VCaP (cell line): ENCODE measurements around the gene PRKCH.

Source experiments
- H3K27ac ChIP-seq: fragments of 450-650 bp; 2 replicates; pipeline ENCODE4 v1.5.1; 2017
- CTCF ChIP-seq: fragments of 450-650 bp; conservative IDR thresholded peaks from 2 replicates; pipeline ENCODE4 v1.5.1; 2017; ENCODE audit warnings: mild to moderate bottlenecking, moderate library complexity

Gene PRKCH

DNA sequence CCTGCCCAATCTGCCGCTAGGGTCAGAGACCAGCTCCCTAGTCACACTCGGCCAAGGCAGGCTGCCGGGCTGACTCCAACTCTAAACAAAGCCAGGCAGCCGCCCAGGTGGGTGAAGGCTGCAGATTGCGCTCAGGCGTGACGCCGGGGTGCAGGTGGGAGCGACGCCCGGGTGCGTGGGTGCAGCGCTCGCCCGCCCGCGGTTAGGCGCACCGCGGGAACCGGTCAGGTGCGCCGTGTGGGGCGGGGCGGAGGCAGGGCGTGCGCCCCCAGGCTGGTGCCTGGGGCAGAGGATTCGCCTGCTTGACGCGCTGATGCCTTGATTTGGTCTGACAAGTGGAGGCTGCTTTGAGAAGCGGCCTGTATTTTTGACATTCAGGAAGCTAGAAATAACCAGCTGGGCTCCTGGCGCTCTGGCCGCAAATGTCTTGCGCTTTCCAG lies 247.2 kb downstream of the PRKCH start:
- peak overlapping the region; percentile 33; the same call in 1 of the 2 replicates for H3K27ac ChIP-seq
- TF ChIP-seq CTCF = no peak; the same call in 1 of the 2 replicates

DNA sequence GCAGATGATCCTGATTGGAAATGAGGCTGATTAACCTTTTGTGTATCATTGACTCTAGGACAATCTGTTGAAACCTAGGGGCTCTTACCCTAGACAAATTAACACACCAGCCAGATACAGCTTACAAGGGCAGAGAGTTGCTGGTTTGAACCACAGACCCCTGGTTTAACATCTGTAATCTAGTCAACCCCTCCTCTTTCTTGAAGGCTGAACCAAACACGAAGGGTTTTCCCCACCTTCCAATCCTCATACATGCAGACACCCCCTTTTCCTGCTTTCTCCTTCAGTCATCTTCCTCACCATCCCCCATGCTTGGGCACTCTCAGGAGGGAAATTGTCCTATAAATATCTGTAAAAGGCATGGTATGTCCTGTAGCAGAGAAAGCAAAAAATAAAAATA lies 247.9 kb downstream of the PRKCH start:
- no peak for TF ChIP-seq CTCF
- no peak overlapping the region for H3K27ac ChIP-seq

DNA sequence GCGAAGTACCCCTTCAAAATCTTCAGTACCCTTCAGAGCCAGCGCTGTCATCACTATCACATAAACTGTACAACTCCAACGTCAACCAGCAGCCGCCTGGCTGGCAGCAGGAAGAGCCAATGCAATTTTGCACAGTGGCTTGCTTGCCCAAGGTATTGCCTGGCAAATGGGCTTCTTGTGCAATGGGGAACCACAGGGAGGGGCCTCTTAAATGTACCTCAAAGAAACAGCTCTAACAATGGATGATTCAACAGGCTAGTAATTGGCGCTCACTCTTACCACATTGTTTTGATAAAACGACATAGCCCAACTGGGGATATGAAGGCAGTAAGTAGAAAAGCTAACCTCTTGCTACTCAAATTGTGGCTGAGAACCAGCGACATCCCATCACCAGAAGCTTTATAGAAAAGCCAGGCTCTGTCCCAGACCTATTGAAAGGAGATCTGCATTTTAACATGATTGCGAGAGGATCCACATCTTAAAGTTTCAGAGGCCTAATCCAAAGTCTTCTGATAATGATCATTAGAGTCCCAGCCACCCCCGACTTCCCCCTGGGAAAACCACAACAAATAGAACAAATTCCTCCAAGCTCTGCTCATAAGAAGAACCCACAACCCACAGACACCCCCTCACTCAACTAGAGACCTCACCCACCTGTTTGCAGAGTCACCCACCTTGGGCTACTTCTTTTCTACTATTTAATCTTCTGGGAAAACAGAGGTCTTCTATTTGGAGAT lies 248.6 kb downstream of the PRKCH start:
- no peak overlapping the region for H3K27ac ChIP-seq
- no peak for TF ChIP-seq CTCF

GRCh38 chr14:61570549-61571290 lies 249.3 kb downstream of the PRKCH start:
- H3K27ac ChIP-seq = no peak overlapping the region
- no peak for TF ChIP-seq CTCF

DNA sequence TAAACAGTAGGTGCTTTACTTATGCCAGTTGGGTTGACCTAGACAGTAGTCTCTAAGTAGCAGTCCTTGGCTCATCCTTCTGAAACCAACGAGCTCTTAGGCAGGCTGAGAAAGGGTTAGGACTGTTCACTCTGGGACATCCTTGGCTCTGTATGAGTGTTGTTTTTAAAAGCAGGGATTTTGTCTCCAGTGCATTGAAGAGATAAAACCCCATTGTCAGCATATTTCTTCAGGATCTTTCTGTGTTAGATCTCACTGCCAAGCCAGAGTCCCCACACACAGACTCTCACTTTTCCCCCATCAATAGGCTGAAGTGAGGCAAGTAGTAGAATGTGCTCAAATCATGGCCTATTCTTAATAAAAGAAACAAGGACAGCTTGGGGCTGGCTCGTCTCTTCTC lies 250.5 kb downstream of the PRKCH start:
- H3K27ac ChIP-seq = no peak overlapping the region
- no peak for TF ChIP-seq CTCF

DNA sequence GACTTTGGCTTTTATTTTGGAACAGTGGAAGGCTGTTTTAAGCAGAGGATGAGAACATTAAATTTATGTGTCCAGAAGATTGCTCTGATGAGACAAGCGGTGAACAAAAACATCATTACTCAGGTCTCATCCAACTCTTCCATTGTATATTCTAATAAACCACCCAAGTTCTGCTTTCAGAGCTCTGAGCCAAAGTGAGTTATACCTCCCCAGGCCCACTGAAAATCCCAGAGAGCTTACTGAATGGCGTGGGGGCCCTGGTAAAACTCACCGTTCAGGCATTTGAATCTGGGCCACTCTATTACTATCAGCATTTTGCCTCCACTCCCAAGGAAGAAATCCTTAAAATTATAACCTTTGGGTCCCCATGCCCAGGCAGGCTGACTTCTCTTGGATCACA lies 251.9 kb downstream of the PRKCH start:
- TF ChIP-seq CTCF = no peak
- no peak overlapping the region for H3K27ac ChIP-seq

GRCh38 chr14:61573748-61574513 lies 252.6 kb downstream of the PRKCH start:
- no peak overlapping the region for H3K27ac ChIP-seq
- no peak for TF ChIP-seq CTCF
